Skeletal muscle tissue (tissue), 4 donors: ENCODE data around the gene IFNAR1. TPM values are rescaled to one million over a fixed set of nuclear protein-coding genes. Genes with fewer than 3 reads are reported as not detected.

Experiments used
- H3K27ac ChIP-seq: one replicate; pipeline ENCODE4 v1.7.0; 2013; ENCODE audit warnings: mild to moderate bottlenecking, low read depth, low read length, inconsistent platforms
- H3K27me3 ChIP-seq, 3 donors: one replicate each; pipeline ENCODE4 v1.7.0; 2013; ENCODE audit warnings: low read length in 3 of 3; ENCODE audit not compliant: control insufficient read depth in 3 of 3, insufficient read depth in 3 of 3
- H3K36me3 ChIP-seq, 3 donors: one replicate each; pipeline ENCODE4 v1.7.0; 2013; ENCODE audit warnings: low read length in 3 of 3; ENCODE audit not compliant: control insufficient read depth in 3 of 3, insufficient read depth in 3 of 3
- H3K4me1 ChIP-seq, 3 donors: one replicate each; pipeline ENCODE4 v1.7.0; 2013; ENCODE audit warnings: low read length in 3 of 3, mild to moderate bottlenecking in 3 of 3; ENCODE audit not compliant: control insufficient read depth in 3 of 3, insufficient read depth in 3 of 3
- H3K4me3 ChIP-seq, 3 donors: one replicate each; pipeline ENCODE4 v1.7.0; 2013; ENCODE audit warnings: low read length in 3 of 3
- H3K9ac ChIP-seq, 3 donors: one replicate each; pipeline ENCODE4 v1.7.0; 2013; ENCODE audit warnings: low read length in 3 of 3, mild to moderate bottlenecking in 3 of 3, moderate library complexity in 2 of 3, low read depth in 1 of 3
- H3K9me3 ChIP-seq, 3 donors: one replicate each; pipeline ENCODE4 v1.7.0; 2013; ENCODE audit warnings: low read length in 3 of 3; ENCODE audit not compliant: control insufficient read depth in 3 of 3
- total RNA-seq: library from RNA; depleted of rRNA; stranded (reverse); fragments of >200 nt; gene quantifications from one replicate; pipeline ENCODE4 v1.2.3, GENCODE V29; 2014
- donor health status: Osteomylitis.

Gene IFNAR1
- total RNA-seq, 1 donor from 2014 or later: 15.1 TPM

DNA sequence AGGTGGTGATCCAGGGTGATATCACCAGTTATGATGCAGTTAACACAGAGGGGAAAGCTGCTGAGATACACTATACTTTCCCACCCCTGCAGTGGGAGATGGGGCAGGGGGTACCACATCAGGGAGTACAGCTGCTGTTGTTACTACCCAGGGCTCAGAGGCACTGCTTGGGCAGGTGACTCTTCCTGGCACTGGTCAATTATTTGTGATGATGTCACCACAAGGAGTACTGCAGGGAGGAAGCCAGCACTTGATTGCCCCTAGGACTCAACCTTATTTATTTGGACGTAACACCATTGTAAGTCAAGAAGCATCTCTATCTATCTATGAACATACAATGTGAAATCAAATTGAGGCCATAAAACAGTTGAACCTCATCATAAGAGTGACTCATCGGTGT is 10.1 kb downstream of the IFNAR1 start:
- no peak overlapping the region for H3K9ac ChIP-seq
- H3K9me3 ChIP-seq: peaks cover 0 to 4% (median 0%) of the 10 kb centered on the region in 3 donors
- peaks cover 3 to 9% (median 6%) of the 10 kb centered on the region in 3 donors for H3K4me1 ChIP-seq
- H3K36me3 ChIP-seq: peaks cover 0 to 15% (median 9%) of the 10 kb centered on the region in 3 donors
- H3K27me3 ChIP-seq: no peaks in the 10 kb centered on the region
- H3K4me3 ChIP-seq: no peak overlapping the region
- H3K27ac ChIP-seq: no peak overlapping the region

DNA sequence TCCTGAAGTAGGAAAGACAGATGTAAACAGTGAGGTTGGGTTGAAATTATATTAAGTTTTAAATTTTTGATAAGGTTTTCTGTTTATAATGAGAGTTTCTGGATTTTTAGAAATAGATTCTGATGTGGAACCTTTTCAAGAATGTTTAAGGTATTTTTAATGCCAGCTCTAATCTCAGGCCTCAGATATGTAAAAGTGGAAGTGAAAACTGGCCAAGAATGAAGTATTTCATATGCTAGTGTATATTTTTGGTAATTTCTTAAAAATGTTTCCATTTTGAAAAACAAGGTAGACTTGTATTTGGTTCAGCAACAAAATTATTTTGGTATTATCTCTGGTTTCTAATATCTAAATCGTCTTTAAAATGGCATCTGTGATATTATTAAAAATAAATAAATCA is 14.4 kb downstream of the IFNAR1 start:
- Histone ChIP-seq H3K27me3 (no peaks in the 10 kb centered on the region), H3K4me3 (no peak overlapping the region), H3K36me3 (peaks cover 6 to 13% (median 10%) of the 10 kb centered on the region in 3 donors), H3K27ac (no peak overlapping the region), H3K9ac (no peak overlapping the region), H3K9me3 (no peaks in the 10 kb centered on the region), H3K4me1 (peaks cover 0 to 4% (median 0%) of the 10 kb centered on the region in 3 donors)

DNA sequence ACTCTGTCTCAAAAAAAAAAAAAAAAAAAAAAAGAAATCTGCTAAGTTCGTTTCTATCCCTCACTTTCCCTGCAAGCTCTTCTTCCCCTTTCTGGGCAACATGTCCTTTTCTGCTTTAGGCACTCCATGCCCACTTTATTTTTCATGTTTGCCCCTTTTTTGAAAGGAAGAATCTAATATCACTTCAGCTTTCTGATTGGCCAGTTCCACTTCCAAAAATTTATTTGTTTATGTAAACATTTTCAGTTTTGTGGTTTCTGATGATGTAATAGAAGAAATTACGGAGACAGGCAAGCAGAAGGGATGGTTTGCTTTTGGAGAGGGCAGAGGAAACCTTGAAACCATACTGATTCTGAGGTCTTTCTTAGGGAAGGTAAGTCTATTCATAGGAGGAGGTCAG is 15.1 kb downstream of the IFNAR1 start:
- Histone ChIP-seq H3K9me3 (no peaks in the 10 kb centered on the region), H3K4me1 (peaks cover 0 to 4% (median 0%) of the 10 kb centered on the region in 3 donors), H3K27me3 (no peaks in the 10 kb centered on the region), H3K27ac (no peak overlapping the region), H3K36me3 (peaks cover 6 to 14% (median 10%) of the 10 kb centered on the region in 3 donors), H3K4me3 (no peak overlapping the region), H3K9ac (no peak overlapping the region)

DNA sequence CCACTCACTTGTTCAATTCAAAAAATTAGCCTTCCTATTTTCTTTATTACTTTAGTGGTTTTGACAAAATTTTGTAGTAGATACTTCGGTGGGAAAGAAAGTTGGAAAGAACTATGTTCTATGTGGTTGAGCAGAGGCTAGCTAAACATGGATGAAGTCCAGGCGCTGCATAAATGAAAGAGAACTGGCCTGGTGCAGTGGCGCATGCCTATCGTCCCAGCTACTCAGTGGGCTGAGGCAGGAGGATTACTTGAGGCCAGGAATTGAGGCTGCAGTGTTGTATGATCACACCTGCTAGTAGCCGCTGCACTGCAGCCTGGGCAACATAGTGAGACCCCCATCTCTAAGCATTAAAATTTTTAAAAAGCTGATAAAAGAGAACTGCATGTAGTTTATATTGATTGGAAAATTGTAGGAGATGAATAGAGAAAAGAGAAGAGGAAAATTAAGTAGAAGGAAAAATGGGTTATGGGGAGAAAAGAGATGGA is 21.0 kb downstream of the IFNAR1 start:
- Histone ChIP-seq H3K36me3 (peaks cover 6 to 44% (median 23%) of the 10 kb centered on the region in 3 donors), H3K27ac (no peak overlapping the region), H3K27me3 (no peaks in the 10 kb centered on the region), H3K4me1 (no peaks in the 10 kb centered on the region), H3K4me3 (no peak overlapping the region), H3K9ac (no peak overlapping the region), H3K9me3 (no peaks in the 10 kb centered on the region)

DNA sequence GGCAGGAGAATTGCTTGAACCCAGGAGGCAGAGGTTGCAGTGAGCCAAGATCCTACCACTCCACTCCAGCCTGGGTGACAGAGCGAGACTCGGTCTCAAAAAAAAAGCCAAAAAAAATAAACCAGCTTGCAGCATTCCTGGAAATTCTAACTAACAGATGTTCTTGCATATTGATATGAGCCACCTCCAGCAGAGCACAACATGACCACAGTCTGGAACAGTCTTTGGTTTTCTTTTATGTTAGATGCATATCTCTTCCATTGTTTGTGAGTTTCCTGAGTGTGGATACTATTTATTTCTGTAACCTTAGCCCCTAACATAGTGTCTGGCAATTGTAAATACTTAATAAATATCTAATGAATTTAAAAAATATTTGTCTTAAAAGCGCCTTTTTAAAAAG is 23.9 kb downstream of the IFNAR1 start:
- Histone ChIP-seq H3K9ac (no peak overlapping the region), H3K36me3 (peaks cover 4 to 44% (median 18%) of the 10 kb centered on the region in 3 donors), H3K27ac (no peak overlapping the region), H3K9me3 (no peaks in the 10 kb centered on the region), H3K4me1 (no peaks in the 10 kb centered on the region), H3K4me3 (no peak overlapping the region), H3K27me3 (no peaks in the 10 kb centered on the region)

DNA sequence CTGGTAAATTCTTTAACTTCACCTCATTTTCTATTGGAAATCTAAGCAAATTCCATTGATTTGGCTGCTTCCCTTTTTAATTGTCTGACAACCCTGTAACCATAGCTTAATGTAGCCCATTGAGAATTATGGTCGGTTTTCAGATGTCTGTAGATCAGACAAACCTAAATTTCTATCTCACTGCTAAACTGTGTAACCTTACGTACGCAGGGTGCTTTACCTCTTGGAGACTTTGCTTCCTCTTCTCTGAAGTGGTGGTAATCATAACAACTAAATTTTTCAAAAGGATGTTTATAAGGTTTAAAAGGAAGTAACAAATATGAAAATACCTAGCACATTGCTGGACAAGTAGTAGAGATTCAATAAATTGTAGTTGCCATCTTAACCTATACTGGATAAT is 25.9 kb downstream of the IFNAR1 start:
- Histone ChIP-seq H3K9ac (no peak overlapping the region), H3K27ac (no peak overlapping the region), H3K9me3 (no peaks in the 10 kb centered on the region), H3K4me3 (no peak overlapping the region), H3K4me1 (no peaks in the 10 kb centered on the region), H3K36me3 (peaks cover 5 to 39% (median 15%) of the 10 kb centered on the region in 3 donors), H3K27me3 (no peaks in the 10 kb centered on the region)

DNA sequence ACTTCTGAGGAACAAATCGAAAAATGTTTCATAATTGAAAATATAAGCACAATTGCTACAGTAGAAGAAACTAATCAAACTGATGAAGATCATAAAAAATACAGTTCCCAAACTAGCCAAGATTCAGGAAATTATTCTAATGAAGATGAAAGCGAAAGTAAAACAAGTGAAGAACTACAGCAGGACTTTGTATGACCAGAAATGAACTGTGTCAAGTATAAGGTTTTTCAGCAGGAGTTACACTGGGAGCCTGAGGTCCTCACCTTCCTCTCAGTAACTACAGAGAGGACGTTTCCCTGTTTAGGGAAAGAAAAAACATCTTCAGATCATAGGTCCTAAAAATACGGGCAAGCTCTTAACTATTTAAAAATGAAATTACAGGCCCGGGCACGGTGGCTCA is 30.6 kb downstream of the IFNAR1 start:
- H3K9me3 ChIP-seq: no peaks in the 10 kb centered on the region
- H3K36me3 ChIP-seq: peaks cover 19 to 29% (median 21%) of the 10 kb centered on the region in 3 donors
- no peaks in the 10 kb centered on the region for H3K4me1 ChIP-seq
- H3K4me3 ChIP-seq: no peak overlapping the region
- H3K9ac ChIP-seq: no peak overlapping the region
- H3K27me3 ChIP-seq: no peaks in the 10 kb centered on the region
- no peak overlapping the region for H3K27ac ChIP-seq

DNA sequence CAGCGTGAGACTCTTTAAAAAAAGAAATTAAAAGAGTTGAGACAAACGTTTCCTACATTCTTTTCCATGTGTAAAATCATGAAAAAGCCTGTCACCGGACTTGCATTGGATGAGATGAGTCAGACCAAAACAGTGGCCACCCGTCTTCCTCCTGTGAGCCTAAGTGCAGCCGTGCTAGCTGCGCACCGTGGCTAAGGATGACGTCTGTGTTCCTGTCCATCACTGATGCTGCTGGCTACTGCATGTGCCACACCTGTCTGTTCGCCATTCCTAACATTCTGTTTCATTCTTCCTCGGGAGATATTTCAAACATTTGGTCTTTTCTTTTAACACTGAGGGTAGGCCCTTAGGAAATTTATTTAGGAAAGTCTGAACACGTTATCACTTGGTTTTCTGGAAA is 31.2 kb downstream of the IFNAR1 start:
- no peak overlapping the region for H3K9ac ChIP-seq
- no peaks in the 10 kb centered on the region for H3K27me3 ChIP-seq
- no peak overlapping the region for H3K27ac ChIP-seq
- H3K4me1 ChIP-seq: peaks cover 3 to 5% (median 4%) of the 10 kb centered on the region in 3 donors
- H3K9me3 ChIP-seq: no peaks in the 10 kb centered on the region
- peaks cover 19 to 25% (median 21%) of the 10 kb centered on the region in 3 donors for H3K36me3 ChIP-seq
- no peak overlapping the region for H3K4me3 ChIP-seq

DNA sequence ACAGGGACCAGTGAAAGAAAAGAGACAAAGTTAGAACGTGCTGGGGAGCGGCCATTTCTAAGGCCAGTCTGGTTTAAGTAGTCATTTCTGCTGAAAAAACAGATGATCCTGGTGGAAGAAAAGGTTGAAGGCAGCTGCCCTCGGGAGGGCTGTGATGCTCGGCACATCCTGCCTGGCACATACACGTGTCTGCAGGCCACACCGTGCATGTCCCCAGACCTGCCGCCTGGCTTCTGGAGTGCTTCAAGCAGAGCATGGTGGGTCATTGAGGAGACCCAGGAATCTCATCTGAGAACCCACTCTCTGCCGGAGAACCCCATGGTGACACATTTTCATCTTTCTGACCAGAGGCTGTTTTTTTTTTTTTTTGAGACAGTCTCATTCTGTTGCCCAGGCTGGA is 32.4 kb downstream of the IFNAR1 start:
- Histone ChIP-seq H3K9ac (no peak overlapping the region), H3K4me1 (peaks cover 14 to 16% (median 16%) of the 10 kb centered on the region in 3 donors), H3K4me3 (no peak overlapping the region), H3K36me3 (peaks cover 17 to 19% (median 18%) of the 10 kb centered on the region in 3 donors), H3K27me3 (no peaks in the 10 kb centered on the region), H3K27ac (no peak overlapping the region), H3K9me3 (no peaks in the 10 kb centered on the region)

DNA sequence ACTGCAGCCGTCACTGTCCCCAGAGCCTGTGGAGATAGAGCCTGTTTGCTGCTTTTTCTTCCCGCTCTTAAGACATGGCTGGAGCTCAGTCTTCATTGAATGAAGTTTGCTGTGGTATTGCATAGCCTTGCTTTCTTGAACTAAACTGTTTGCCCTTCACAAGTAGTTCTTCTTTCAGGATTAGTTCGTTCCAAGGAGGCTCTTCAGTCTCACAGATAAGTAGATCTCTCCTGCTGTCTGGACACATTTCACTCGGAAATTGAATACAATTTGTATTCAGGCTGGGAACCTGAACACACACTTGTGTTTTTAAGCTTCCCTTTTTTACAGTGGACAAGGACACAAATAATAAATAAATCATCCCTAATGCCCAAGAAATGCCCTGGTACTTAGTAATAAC is 34.7 kb downstream of the IFNAR1 start:
- Histone ChIP-seq H3K9me3 (no peaks in the 10 kb centered on the region), H3K27me3 (no peaks in the 10 kb centered on the region), H3K36me3 (peaks cover 14 to 18% (median 16%) of the 10 kb centered on the region in 3 donors), H3K27ac (no peak overlapping the region), H3K4me1 (peaks cover 16 to 19% (median 17%) of the 10 kb centered on the region in 3 donors), H3K4me3 (no peak overlapping the region), H3K9ac (no peak overlapping the region)
